SK-N-SH treated with all-trans-retinoic acid at 6 μM for 48 hours (cell line): ENCODE data around the gene MARCHF9.

Experiments used
- ATAC-seq: fragments of 200-7000 bp; cut with Tn5 transposase; 3 replicates; pipeline ENCODE4 v1.9.1; 2020; ENCODE audit warnings: mild to moderate bottlenecking, moderate library complexity
- BACH2 ChIP-seq: fragments of 250-450 bp; sonication (Bioruptor Pico); IDR thresholded peaks from 2 replicates; pipeline ENCODE4 v1.9.0; 2021; ENCODE audit warnings: mild to moderate bottlenecking, borderline replicate concordance
- CSDC2 ChIP-seq: fragments of 250-450 bp; sonication (Bioruptor Pico); IDR thresholded peaks from 2 replicates; pipeline ENCODE4 v1.5.0; 2020; ENCODE audit warnings: mild to moderate bottlenecking, moderate library complexity
- ESRRG ChIP-seq: fragments of 250-450 bp; sonication (Bioruptor Pico); IDR thresholded peaks from 2 replicates; pipeline ENCODE4 v1.6.1; 2021; ENCODE audit warnings: mild to moderate bottlenecking
- GLIS3 ChIP-seq: fragments of 250-450 bp; sonication (Bioruptor Pico); IDR thresholded peaks from 2 replicates; pipeline ENCODE4 v1.5.0; 2020; ENCODE audit warnings: mild to moderate bottlenecking, moderate library complexity
- ISL1 ChIP-seq: fragments of 250-450 bp; sonication (Bioruptor Pico); IDR thresholded peaks from 2 replicates; pipeline ENCODE4 v2.1.2; 2022; ENCODE audit warnings: mild to moderate bottlenecking, moderate library complexity
- PPARA ChIP-seq: fragments of 250-450 bp; sonication (Bioruptor Pico); IDR thresholded peaks from 2 replicates; pipeline ENCODE4 v1.5.0; 2020; ENCODE audit warnings: mild to moderate bottlenecking, borderline replicate concordance
- RARB ChIP-seq: fragments of 250-450 bp; sonication (Bioruptor Pico); IDR thresholded peaks from 2 replicates; pipeline ENCODE4 v1.8.0; 2021; ENCODE audit warnings: mild to moderate bottlenecking, moderate library complexity
- SNAI2 ChIP-seq: fragments of 250-450 bp; sonication (Bioruptor Pico); IDR thresholded peaks from 2 replicates; pipeline ENCODE4 v1.5.0; 2020; ENCODE audit warnings: mild to moderate bottlenecking, moderate library complexity
- TCF4 ChIP-seq: fragments of 250-450 bp; sonication (Bioruptor Pico); IDR thresholded peaks from 2 replicates; pipeline ENCODE4 v1.8.0; 2021; ENCODE audit warnings: mild to moderate bottlenecking, moderate library complexity, borderline replicate concordance
- TOX ChIP-seq: fragments of 250-450 bp; sonication (Bioruptor Pico); IDR thresholded peaks from 2 replicates; pipeline ENCODE4 v1.8.0; 2021; ENCODE audit warnings: mild to moderate bottlenecking, moderate library complexity, borderline replicate concordance
- ZC3H10 ChIP-seq: fragments of 250-450 bp; sonication (Bioruptor Pico); IDR thresholded peaks from 2 replicates; pipeline ENCODE4 v1.5.1; 2021; ENCODE audit warnings: mild to moderate bottlenecking, moderate library complexity
- ZFP3 ChIP-seq: fragments of 250-450 bp; sonication (Bioruptor Pico); IDR thresholded peaks from 2 replicates; pipeline ENCODE4 v1.5.0; 2020; ENCODE audit warnings: mild to moderate bottlenecking, moderate library complexity
- ZFP30 ChIP-seq: fragments of 450-650 bp; formaldehyde crosslinking; IDR thresholded peaks from 2 replicates; pipeline ENCODE4 v1.5.0; 2022; ENCODE audit warnings: mild to moderate bottlenecking, moderate library complexity
- ZNF565 ChIP-seq: fragments of 450-650 bp; formaldehyde crosslinking; conservative IDR thresholded peaks from 2 replicates; pipeline ENCODE4 v1.5.0; 2020; ENCODE audit warnings: low read depth, mild to moderate bottlenecking, moderate library complexity
- ZNF70 ChIP-seq: fragments of 450-650 bp; formaldehyde crosslinking; IDR thresholded peaks from 2 replicates; pipeline ENCODE4 v1.5.0; 2020; ENCODE audit warnings: mild to moderate bottlenecking, moderate library complexity
- ZNF8 ChIP-seq: fragments of 450-650 bp; formaldehyde crosslinking; IDR thresholded peaks from 2 replicates; pipeline ENCODE4 v1.5.0; 2020; ENCODE audit warnings: mild to moderate bottlenecking, moderate library complexity
- TF ChIP-seq, protein P1 (sequence below): fragments of 250-450 bp; sonication (Bioruptor Pico); IDR thresholded peaks from 2 replicates; pipeline ENCODE4 v1.8.0; 2020; ENCODE audit warnings: mild to moderate bottlenecking, moderate library complexity, borderline replicate concordance
- TF ChIP-seq, protein P2 (sequence below): fragments of 250-450 bp; sonication (Bioruptor Pico); IDR thresholded peaks from 2 replicates; pipeline ENCODE4 v1.8.0; 2021; ENCODE audit warnings: low read depth, mild to moderate bottlenecking, moderate library complexity, borderline replicate concordance
- TF ChIP-seq, protein P3 (sequence below): fragments of 250-450 bp; sonication (Bioruptor Pico); IDR thresholded peaks from 2 replicates; pipeline ENCODE4 v1.5.1; 2021; ENCODE audit warnings: mild to moderate bottlenecking, moderate library complexity
- TF ChIP-seq, protein P4 (sequence below): fragments of 250-450 bp; sonication (Bioruptor Pico); IDR thresholded peaks from 2 replicates; pipeline ENCODE4 v1.5.0; 2020; ENCODE audit warnings: mild to moderate bottlenecking, moderate library complexity

Gene MARCHF9

DNA sequence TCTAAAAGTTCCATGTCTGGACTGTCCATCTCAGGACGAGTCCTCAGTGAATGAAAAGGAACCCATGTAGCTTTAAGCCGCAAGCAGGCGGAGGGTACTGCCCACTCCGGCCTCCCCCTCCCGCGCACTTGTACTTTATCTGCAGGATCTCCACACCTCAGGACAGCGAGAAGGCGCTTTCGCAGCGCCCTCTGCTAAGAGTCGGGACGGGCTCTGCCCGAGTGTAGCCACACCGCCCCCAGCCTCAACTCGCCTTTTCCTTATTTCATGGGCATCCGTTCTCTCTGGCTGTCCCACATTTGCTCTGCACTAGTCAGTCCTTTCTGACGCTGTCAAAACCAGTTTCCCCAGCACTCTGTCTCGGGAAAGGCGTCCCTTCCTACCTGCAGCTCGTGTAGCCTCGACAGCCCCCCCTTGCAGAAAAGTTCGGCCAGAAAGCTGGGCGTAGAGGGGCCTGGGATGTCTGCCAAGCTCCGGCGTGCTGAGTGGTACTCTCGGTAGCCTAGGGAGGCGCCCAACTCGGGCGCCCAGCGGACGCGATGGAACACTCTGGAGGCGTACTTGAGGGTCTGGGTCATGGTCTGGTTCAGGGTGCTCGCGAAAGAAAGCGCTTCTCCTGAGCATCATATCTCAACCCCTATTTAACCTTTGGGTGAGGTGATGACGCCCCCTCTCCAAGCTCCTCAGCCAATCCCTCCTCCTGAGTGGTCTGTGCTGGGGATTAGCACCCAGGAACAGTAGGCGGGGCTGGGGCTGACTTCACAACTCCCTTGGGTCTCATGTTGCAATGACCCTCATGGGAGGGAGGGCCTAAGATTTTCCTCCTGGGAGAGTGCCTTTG is 11.8 kb downstream of the MARCHF9 start, which contains the start of gene CYP27B1:
CYP27B1 (minus strand) TSS at position 615 of the 841 bp plus-strand sequence; CDS start at position 578, 37 bp downstream.
- TF ChIP-seq RARB (CRISPR knock-in tag) (no peak), GLIS3 (CRISPR knock-in tag) (no peak), SNAI2 (CRISPR knock-in tag) (no peak), CSDC2 (CRISPR knock-in tag) (no peak), ZFP30 (CRISPR knock-in tag) (no peak), ZNF8 (CRISPR knock-in tag) (no peak), PPARA (CRISPR knock-in tag) (no peak), ZFP3 (CRISPR knock-in tag) (no peak), ZNF565 (CRISPR knock-in tag) (no peak), ESRRG (no peak), TOX (no peak), ZNF70 (CRISPR knock-in tag) (no peak), ZC3H10 (CRISPR knock-in tag) (no peak)
- TF ChIP-seq, protein P1, sequence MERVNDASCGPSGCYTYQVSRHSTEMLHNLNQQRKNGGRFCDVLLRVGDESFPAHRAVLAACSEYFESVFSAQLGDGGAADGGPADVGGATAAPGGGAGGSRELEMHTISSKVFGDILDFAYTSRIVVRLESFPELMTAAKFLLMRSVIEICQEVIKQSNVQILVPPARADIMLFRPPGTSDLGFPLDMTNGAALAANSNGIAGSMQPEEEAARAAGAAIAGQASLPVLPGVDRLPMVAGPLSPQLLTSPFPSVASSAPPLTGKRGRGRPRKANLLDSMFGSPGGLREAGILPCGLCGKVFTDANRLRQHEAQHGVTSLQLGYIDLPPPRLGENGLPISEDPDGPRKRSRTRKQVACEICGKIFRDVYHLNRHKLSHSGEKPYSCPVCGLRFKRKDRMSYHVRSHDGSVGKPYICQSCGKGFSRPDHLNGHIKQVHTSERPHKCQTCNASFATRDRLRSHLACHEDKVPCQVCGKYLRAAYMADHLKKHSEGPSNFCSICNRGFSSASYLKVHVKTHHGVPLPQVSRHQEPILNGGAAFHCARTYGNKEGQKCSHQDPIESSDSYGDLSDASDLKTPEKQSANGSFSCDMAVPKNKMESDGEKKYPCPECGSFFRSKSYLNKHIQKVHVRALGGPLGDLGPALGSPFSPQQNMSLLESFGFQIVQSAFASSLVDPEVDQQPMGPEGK: no peak
- TF ChIP-seq, protein P2, sequence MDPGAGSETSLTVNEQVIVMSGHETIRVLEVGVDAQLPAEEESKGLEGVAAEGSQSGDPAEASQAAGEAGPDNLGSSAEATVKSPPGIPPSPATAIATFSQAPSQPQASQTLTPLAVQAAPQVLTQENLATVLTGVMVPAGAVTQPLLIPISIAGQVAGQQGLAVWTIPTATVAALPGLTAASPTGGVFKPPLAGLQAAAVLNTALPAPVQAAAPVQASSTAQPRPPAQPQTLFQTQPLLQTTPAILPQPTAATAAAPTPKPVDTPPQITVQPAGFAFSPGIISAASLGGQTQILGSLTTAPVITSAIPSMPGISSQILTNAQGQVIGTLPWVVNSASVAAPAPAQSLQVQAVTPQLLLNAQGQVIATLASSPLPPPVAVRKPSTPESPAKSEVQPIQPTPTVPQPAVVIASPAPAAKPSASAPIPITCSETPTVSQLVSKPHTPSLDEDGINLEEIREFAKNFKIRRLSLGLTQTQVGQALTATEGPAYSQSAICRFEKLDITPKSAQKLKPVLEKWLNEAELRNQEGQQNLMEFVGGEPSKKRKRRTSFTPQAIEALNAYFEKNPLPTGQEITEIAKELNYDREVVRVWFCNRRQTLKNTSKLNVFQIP (CRISPR knock-in tag): no peak
- TF ChIP-seq, protein P3, sequence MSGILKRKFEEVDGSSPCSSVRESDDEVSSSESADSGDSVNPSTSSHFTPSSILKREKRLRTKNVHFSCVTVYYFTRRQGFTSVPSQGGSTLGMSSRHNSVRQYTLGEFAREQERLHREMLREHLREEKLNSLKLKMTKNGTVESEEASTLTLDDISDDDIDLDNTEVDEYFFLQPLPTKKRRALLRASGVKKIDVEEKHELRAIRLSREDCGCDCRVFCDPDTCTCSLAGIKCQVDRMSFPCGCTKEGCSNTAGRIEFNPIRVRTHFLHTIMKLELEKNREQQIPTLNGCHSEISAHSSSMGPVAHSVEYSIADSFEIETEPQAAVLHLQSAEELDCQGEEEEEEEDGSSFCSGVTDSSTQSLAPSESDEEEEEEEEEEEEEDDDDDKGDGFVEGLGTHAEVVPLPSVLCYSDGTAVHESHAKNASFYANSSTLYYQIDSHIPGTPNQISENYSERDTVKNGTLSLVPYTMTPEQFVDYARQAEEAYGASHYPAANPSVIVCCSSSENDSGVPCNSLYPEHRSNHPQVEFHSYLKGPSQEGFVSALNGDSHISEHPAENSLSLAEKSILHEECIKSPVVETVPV: no peak
- peak; percentile 22 for ATAC-seq

DNA sequence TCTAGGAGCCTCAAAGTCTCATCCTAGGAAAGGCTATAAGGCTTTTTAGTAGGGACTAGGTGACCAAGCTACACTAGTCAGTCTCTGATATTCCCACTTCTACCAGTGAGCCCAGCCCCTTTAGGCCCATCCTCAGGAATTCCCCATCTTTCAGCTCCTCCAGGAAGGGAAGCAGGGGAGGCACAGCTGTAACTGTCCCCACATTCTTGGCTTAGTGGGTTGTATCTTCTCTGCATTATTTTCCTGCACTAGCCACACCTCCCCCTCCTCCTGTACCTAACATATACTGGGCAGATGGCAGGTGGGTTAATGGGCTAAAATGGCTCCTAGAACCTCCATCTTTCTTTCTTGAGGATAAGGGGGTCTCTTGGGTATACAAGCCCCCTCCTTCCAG is 12.4 kb downstream of the MARCHF9 start:
- ATAC-seq: no peak

More for the DNA sequence above, 12.4 kb downstream of the MARCHF9 start:
- TF ChIP-seq TOX (no peak), CSDC2 (CRISPR knock-in tag) (no peak), ZNF8 (CRISPR knock-in tag) (no peak), TCF4 (CRISPR knock-in tag) (no peak), BACH2 (no peak), ISL1 (no peak), SNAI2 (CRISPR knock-in tag) (no peak)
- TF ChIP-seq, protein P1: no peak
- TF ChIP-seq, protein P2 (CRISPR knock-in tag): no peak
- TF ChIP-seq, protein P4, sequence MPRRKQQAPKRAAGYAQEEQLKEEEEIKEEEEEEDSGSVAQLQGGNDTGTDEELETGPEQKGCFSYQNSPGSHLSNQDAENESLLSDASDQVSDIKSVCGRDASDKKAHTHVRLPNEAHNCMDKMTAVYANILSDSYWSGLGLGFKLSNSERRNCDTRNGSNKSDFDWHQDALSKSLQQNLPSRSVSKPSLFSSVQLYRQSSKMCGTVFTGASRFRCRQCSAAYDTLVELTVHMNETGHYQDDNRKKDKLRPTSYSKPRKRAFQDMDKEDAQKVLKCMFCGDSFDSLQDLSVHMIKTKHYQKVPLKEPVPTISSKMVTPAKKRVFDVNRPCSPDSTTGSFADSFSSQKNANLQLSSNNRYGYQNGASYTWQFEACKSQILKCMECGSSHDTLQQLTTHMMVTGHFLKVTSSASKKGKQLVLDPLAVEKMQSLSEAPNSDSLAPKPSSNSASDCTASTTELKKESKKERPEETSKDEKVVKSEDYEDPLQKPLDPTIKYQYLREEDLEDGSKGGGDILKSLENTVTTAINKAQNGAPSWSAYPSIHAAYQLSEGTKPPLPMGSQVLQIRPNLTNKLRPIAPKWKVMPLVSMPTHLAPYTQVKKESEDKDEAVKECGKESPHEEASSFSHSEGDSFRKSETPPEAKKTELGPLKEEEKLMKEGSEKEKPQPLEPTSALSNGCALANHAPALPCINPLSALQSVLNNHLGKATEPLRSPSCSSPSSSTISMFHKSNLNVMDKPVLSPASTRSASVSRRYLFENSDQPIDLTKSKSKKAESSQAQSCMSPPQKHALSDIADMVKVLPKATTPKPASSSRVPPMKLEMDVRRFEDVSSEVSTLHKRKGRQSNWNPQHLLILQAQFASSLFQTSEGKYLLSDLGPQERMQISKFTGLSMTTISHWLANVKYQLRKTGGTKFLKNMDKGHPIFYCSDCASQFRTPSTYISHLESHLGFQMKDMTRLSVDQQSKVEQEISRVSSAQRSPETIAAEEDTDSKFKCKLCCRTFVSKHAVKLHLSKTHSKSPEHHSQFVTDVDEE (CRISPR knock-in tag): no peak
- TF ChIP-seq, all 23 proteins: peak for 0
